ENCODE results near the gene HECTD4. TPM values are rescaled to one million over a fixed set of nuclear protein-coding genes. Genes with fewer than 3 reads are reported as not detected.
A peak's percentile ranks its signal among the peaks of the same experiment; 100 is the strongest.

The HECTD4 gene
- total and polyA plus RNA-seq, 9 of the 15 experiments (the other 6 are each of a cell fraction or from before 2014, with no cell fraction given) = 3.5 to 33.3 (median 13.5) TPM

DNA sequence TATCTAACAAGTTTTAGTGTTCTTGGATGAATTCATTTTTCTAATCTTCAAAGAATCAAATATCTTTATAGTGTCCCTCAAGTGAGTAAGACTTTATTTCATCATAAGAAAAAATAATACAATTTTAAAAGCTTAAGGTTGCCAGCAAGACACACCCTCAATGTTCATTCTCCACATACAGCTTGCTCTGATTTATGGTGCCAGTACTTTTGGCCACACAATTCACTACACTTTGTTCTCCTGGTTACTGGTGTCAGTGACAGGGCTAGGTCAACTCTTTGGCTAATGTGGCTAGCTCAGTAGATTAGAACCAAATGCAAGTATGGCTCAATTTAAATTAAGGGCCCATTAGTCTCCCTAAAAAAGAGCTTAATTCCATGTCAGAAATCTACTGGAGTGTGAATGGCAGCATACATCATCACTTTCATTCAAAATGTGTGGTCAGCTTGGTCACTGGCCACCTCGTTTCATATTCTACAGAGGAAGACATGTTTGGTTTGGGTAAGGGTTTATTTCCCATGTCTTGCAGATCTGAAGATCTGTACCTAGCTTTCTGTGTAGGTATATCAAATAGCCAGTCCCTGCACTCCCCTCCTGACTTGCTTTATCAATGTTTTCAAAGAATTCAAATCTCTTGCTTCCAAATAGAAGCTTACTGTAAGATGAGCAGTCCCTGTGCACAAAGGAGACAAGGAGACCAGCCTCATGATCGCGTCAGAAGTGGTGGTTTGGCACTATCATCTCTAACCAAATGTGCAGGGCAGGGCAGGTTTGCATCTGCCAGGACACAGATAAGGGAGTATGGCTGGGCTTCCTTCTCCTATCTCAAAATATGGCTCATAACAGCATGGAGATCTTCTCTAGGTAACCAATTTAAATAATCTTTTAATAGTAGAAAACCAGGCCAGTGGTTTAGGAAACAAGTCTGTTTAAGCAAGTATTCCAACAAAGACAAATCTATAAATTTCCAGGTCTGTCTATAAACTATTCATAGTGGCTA, 31.3 kb downstream of the HECTD4 start (continued):
- TF ChIP-seq, protein P1, sequence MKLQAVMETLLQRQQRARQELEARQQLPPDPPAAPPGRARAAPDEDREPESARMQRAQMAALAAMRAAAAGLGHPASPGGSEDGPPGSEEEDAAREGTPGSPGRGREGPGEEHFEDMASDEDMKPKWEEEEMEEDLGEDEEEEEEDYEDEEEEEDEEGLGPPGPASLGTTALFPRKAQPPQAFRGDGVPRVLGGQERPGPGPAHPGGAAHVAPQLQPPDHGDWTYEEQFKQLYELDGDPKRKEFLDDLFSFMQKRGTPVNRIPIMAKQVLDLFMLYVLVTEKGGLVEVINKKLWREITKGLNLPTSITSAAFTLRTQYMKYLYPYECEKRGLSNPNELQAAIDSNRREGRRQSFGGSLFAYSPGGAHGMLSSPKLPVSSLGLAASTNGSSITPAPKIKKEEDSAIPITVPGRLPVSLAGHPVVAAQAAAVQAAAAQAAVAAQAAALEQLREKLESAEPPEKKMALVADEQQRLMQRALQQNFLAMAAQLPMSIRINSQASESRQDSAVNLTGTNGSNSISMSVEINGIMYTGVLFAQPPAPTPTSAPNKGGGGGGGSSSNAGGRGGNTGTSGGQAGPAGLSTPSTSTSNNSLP (IDR thresholded peaks at IDR 0.05; ENCODE audit: borderline replicate concordance, low read depth, low read length) = peak; percentile 82
- peak; percentile 83 for TF ChIP-seq FOSL1 (tag; conservative IDR thresholded peaks at IDR 0.05)
- TF ChIP-seq CREB1 (IDR thresholded peaks at IDR 0.05) = peak; percentile 92
- TF ChIP-seq CREB1 (CRISPR knock-in tag; IDR thresholded peaks at IDR 0.05) = peak; percentile 68
- TF ChIP-seq, protein P2, sequence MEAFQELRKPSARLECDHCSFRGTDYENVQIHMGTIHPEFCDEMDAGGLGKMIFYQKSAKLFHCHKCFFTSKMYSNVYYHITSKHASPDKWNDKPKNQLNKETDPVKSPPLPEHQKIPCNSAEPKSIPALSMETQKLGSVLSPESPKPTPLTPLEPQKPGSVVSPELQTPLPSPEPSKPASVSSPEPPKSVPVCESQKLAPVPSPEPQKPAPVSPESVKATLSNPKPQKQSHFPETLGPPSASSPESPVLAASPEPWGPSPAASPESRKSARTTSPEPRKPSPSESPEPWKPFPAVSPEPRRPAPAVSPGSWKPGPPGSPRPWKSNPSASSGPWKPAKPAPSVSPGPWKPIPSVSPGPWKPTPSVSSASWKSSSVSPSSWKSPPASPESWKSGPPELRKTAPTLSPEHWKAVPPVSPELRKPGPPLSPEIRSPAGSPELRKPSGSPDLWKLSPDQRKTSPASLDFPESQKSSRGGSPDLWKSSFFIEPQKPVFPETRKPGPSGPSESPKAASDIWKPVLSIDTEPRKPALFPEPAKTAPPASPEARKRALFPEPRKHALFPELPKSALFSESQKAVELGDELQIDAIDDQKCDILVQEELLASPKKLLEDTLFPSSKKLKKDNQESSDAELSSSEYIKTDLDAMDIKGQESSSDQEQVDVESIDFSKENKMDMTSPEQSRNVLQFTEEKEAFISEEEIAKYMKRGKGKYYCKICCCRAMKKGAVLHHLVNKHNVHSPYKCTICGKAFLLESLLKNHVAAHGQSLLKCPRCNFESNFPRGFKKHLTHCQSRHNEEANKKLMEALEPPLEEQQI (IDR thresholded peaks at IDR 0.05) = peak; percentile 85; the same call in 1 of the 2 replicates
- 0 out of 4 replicates have a peak, but pooled peaks of 1 of the 2 experiments have one; percentile 35 for TF ChIP-seq NONO (IDR thresholded peaks at IDR 0.05; ENCODE audit: low read depth in 2 of 2, low read length in 1 of 2)
- TF ChIP-seq, protein P3, sequence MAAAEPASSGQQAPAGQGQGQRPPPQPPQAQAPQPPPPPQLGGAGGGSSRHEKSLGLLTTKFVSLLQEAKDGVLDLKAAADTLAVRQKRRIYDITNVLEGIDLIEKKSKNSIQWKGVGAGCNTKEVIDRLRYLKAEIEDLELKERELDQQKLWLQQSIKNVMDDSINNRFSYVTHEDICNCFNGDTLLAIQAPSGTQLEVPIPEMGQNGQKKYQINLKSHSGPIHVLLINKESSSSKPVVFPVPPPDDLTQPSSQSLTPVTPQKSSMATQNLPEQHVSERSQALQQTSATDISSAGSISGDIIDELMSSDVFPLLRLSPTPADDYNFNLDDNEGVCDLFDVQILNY (CRISPR knock-in tag; IDR thresholded peaks at IDR 0.05) = no peak
- TF ChIP-seq, protein P4, sequence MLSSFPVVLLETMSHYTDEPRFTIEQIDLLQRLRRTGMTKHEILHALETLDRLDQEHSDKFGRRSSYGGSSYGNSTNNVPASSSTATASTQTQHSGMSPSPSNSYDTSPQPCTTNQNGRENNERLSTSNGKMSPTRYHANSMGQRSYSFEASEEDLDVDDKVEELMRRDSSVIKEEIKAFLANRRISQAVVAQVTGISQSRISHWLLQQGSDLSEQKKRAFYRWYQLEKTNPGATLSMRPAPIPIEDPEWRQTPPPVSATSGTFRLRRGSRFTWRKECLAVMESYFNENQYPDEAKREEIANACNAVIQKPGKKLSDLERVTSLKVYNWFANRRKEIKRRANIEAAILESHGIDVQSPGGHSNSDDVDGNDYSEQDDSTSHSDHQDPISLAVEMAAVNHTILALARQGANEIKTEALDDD (IDR thresholded peaks at IDR 0.05) = peak; percentile 96
- no peak for TF ChIP-seq PHTF2 (CRISPR knock-in tag; IDR thresholded peaks at IDR 0.05)
- TF ChIP-seq ZNF589 (CRISPR knock-in tag; IDR thresholded peaks at IDR 0.05; ENCODE audit: low read depth) = peak; percentile 92
- TF ChIP-seq, protein P5, sequence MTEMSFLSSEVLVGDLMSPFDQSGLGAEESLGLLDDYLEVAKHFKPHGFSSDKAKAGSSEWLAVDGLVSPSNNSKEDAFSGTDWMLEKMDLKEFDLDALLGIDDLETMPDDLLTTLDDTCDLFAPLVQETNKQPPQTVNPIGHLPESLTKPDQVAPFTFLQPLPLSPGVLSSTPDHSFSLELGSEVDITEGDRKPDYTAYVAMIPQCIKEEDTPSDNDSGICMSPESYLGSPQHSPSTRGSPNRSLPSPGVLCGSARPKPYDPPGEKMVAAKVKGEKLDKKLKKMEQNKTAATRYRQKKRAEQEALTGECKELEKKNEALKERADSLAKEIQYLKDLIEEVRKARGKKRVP (CRISPR knock-in tag; IDR thresholded peaks at IDR 0.05) = peak; percentile 31; the same call in 1 of the 2 replicates
- TF ChIP-seq ATF1 (CRISPR knock-in tag; IDR thresholded peaks at IDR 0.05) = no peak
- peak; percentile 86 for TF ChIP-seq ATF1 (tag; IDR thresholded peaks at IDR 0.05)
- TF ChIP-seq ETV6 (IDR thresholded peaks at IDR 0.05; ENCODE audit: borderline replicate concordance in 1 of 2, low read depth in 2 of 2, low read length in 1 of 2) = peak in 1 of 2 experiments; percentile 70; a peak in 1 of 4 replicates
- TF ChIP-seq ETV6 (CRISPR knock-in tag; IDR thresholded peaks at IDR 0.05; ENCODE audit: borderline replicate concordance) = no peak
- peak; percentile 69 for TF ChIP-seq DACH1 (IDR thresholded peaks at IDR 0.05; ENCODE audit: partially characterized antibody)
- TF ChIP-seq ETV1 (tag; conservative IDR thresholded peaks at IDR 0.05; ENCODE audit: low read depth) = 0 out of 2 replicates have a peak, but pooled peaks have one; percentile 11
- TF ChIP-seq SMAD1 (IDR thresholded peaks at IDR 0.05; ENCODE audit: low read depth, low read length, partially characterized antibody) = peak; percentile 54
- peak; percentile 90; the same call in 1 of the 2 replicates for TF ChIP-seq TCF7 (IDR thresholded peaks at IDR 0.05; ENCODE audit: borderline replicate concordance)

All from K562 (cell line).